MM.1S (cell line): Measurements from ENCODE around the gene CBFB.

Experiments used
- CTCF ChIP-seq: fragments of 300-600 bp; sonication (generic); IDR thresholded peaks from 2 replicates; pipeline ENCODE4 v1.5.1; 2016; ENCODE audit warnings: antibody characterized with exemption, low read length, mixed read lengths
- EZH2 ChIP-seq: fragments of 300-600 bp; sonication (generic); optimal IDR thresholded peaks from 2 replicates; pipeline ENCODE3; 2017; ENCODE audit warnings: low read depth, mild to moderate bottlenecking, antibody characterized with exemption, low read length, mixed read lengths
- EZH2phosphoT487 ChIP-seq: fragments of 300-600 bp; sonication (generic); IDR thresholded peaks from 2 replicates; pipeline ENCODE4 v1.6.1; 2018; ENCODE audit warnings: antibody characterized with exemption, low read length

GRCh38 chr16:67021321-67021720 is 7.6 kb upstream of the CBFB start:
- TF ChIP-seq CTCF (no peak), EZH2 (no peak), EZH2phosphoT487 (no peak)
